ENCODE measurements around the gene SP5. TPM values are rescaled to one million over a fixed set of nuclear protein-coding genes. Genes with fewer than 3 reads are reported as not detected.

SP5 gene
- total RNA-seq, 6 experiments from 2014 or later = not detected

GRCh38 chr2:170701011-170701410 lies 14.1 kb upstream of the SP5 start:
- peaks cover 22% of the 10 kb centered on the region for H3K9me3 Mint-ChIP-seq
- no peaks in the 10 kb centered on the region; the same call in 1 of the 2 replicates for H3K27me3 Mint-ChIP-seq (ENCODE audit: insufficient read depth)
- no peaks in the 10 kb centered on the region for H3K36me3 Mint-ChIP-seq (ENCODE audit: low read depth)
- no peak for TF ChIP-seq CTCF (IDR thresholded peaks at IDR 0.05)
- H3K27ac Mint-ChIP-seq = no peak overlapping the region
- H3K4me3 Mint-ChIP-seq = no peak overlapping the region
- H3K4me1 Mint-ChIP-seq (ENCODE audit: low read depth) = no peaks in the 10 kb centered on the region
- DNase-seq = no peak

- peaks cover 3% of the 10 kb centered on the region; the same call in 1 of the 2 replicates for H3K27me3 Mint-ChIP-seq (ENCODE audit: insufficient read depth)
- no peaks in the 10 kb centered on the region for H3K36me3 Mint-ChIP-seq (ENCODE audit: low read depth)
- no peak for DNase-seq
- peaks cover 9% of the 10 kb centered on the region for H3K9me3 Mint-ChIP-seq
- H3K27ac Mint-ChIP-seq = no peak overlapping the region
- no peaks in the 10 kb centered on the region for H3K4me1 Mint-ChIP-seq (ENCODE audit: low read depth)
- no peak overlapping the region for H3K4me3 Mint-ChIP-seq
- TF ChIP-seq CTCF (IDR thresholded peaks at IDR 0.05) = no peak
Measured at GRCh38 chr2:170703776-170704476, 11.2 kb upstream of the SP5 start.

GRCh38 chr2:170707821-170708795 lies 7.0 kb upstream of the SP5 start:
- H3K4me1 Mint-ChIP-seq (ENCODE audit: low read depth) = no peaks in the 10 kb centered on the region
- H3K27me3 Mint-ChIP-seq (ENCODE audit: insufficient read depth) = peaks cover 10% of the 10 kb centered on the region; the same call in 1 of the 2 replicates
- no peak overlapping the region for H3K4me3 Mint-ChIP-seq
- no peak overlapping the region for H3K27ac Mint-ChIP-seq
- no peaks in the 10 kb centered on the region for H3K36me3 Mint-ChIP-seq (ENCODE audit: low read depth)
- no peak for DNase-seq
- no peak for TF ChIP-seq CTCF (IDR thresholded peaks at IDR 0.05)
- peaks cover 6% of the 10 kb centered on the region for H3K9me3 Mint-ChIP-seq

GRCh38 chr2:170710609-170710979 lies 4.5 kb upstream of the SP5 start:
- no peak for DNase-seq
- H3K27ac Mint-ChIP-seq = no peak overlapping the region
- peaks cover 17% of the 10 kb centered on the region for H3K27me3 Mint-ChIP-seq (ENCODE audit: insufficient read depth)
- H3K9me3 Mint-ChIP-seq = peaks cover 8% of the 10 kb centered on the region; the same call in 1 of the 2 replicates
- H3K36me3 Mint-ChIP-seq (ENCODE audit: low read depth) = no peaks in the 10 kb centered on the region
- H3K4me3 Mint-ChIP-seq = no peak overlapping the region
- no peaks in the 10 kb centered on the region for H3K4me1 Mint-ChIP-seq (ENCODE audit: low read depth)
- no peak for TF ChIP-seq CTCF (IDR thresholded peaks at IDR 0.05)

GRCh38 chr2:170711196-170711773 lies 3.9 kb upstream of the SP5 start:
- Mint-ChIP-seq H3K27me3 (ENCODE audit: insufficient read depth) (peaks cover 20% of the 10 kb centered on the region), H3K9me3 (peaks cover 10% of the 10 kb centered on the region; the same call in 1 of the 2 replicates), H3K27ac (no peak overlapping the region), H3K4me3 (no peak overlapping the region), H3K36me3 (ENCODE audit: low read depth) (no peaks in the 10 kb centered on the region), H3K4me1 (ENCODE audit: low read depth) (no peaks in the 10 kb centered on the region)
- TF ChIP-seq CTCF (IDR thresholded peaks at IDR 0.05) = no peak
- no peak for DNase-seq
